ENCODE measurements around the gene PCDHA4. TPM values are rescaled to one million over a fixed set of nuclear protein-coding genes. Genes with fewer than 3 reads are reported as not detected.

The PCDHA4 gene
- total and polyA plus RNA-seq, 2 of the 13 experiments (the other 11 are each of a cell fraction or from before 2014, with no cell fraction given): not detected

- no peak for TF ChIP-seq PAXIP1 (CRISPR knock-in tag; conservative IDR thresholded peaks at IDR 0.05)
- TF ChIP-seq CENPX (CRISPR knock-in tag; IDR thresholded peaks at IDR 0.05): no peak
- TF ChIP-seq ZNF75D (CRISPR knock-in tag; IDR thresholded peaks at IDR 0.05; ENCODE audit: borderline replicate concordance): no peak
Measured at GRCh38 chr5:140862441-140863295, 55.8 kb downstream of the PCDHA4 start (continued).

Other genes with a start within 250 kb of the PCDHA4 start
- gene SRA1, start 249.6 kb upstream of the PCDHA4 start, total RNA-seq (2016; rRNA removed; fragmentation: Illumina TruSeq; extraction: Trizol): 32.8 and 38.1 TPM in 2 replicates
- 14.2 and 15.6 TPM in 2 replicates for gene SRA1, start 249.6 kb upstream of the PCDHA4 start, polyA plus RNA-seq (2011; rRNA removed)
- gene APBB3, start 242.5 kb upstream of the PCDHA4 start, total RNA-seq (2016; rRNA removed; fragmentation: Illumina TruSeq; extraction: Trizol): 0.22 and 0.38 TPM in 2 replicates
- gene APBB3, start 242.5 kb upstream of the PCDHA4 start, polyA plus RNA-seq (2011; rRNA removed): 0.78 and 1.4 TPM in 2 replicates
- gene SLC35A4, start 242.2 kb upstream of the PCDHA4 start, total RNA-seq (2016; rRNA removed; fragmentation: Illumina TruSeq; extraction: Trizol): 0.71 and 0.95 TPM in 2 replicates
- 4.0 and 5.0 TPM in 2 replicates for gene SLC35A4, start 242.2 kb upstream of the PCDHA4 start, polyA plus RNA-seq (2011; rRNA removed)
- gene CD14, start 173.9 kb upstream of the PCDHA4 start, total RNA-seq (2016; rRNA removed; fragmentation: Illumina TruSeq; extraction: Trizol): 0.70 and 1.7 TPM in 2 replicates
- 4.7 and 9.8 TPM in 2 replicates for gene CD14, start 173.9 kb upstream of the PCDHA4 start, polyA plus RNA-seq (2011; rRNA removed)
- gene TMCO6, start 167.6 kb upstream of the PCDHA4 start, total RNA-seq (2016; rRNA removed; fragmentation: Illumina TruSeq; extraction: Trizol): 8.2 and 16.6 TPM in 2 replicates
- gene TMCO6, start 167.6 kb upstream of the PCDHA4 start, polyA plus RNA-seq (2011; rRNA removed): 28.2 and 36.3 TPM in 2 replicates
- 97.2 and 103 TPM in 2 replicates for gene NDUFA2, start 159.4 kb upstream of the PCDHA4 start, total RNA-seq (2016; rRNA removed; fragmentation: Illumina TruSeq; extraction: Trizol)
- gene NDUFA2, start 159.4 kb upstream of the PCDHA4 start, polyA plus RNA-seq (2011; rRNA removed): 94.9 and 105 TPM in 2 replicates
- 67.5 and 86.4 TPM in 2 replicates for gene IK, start 159.2 kb upstream of the PCDHA4 start, total RNA-seq (2016; rRNA removed; fragmentation: Illumina TruSeq; extraction: Trizol)
- gene IK, start 159.2 kb upstream of the PCDHA4 start, polyA plus RNA-seq (2011; rRNA removed): 63.7 and 65.3 TPM in 2 replicates
- 18.2 and 18.5 TPM in 2 replicates for gene WDR55, start 142.2 kb upstream of the PCDHA4 start, total RNA-seq (2016; rRNA removed; fragmentation: Illumina TruSeq; extraction: Trizol)
- 17.7 and 23.4 TPM in 2 replicates for gene WDR55, start 142.2 kb upstream of the PCDHA4 start, polyA plus RNA-seq (2011; rRNA removed)
- gene DND1, start 133.5 kb upstream of the PCDHA4 start, total RNA-seq (2016; rRNA removed; fragmentation: Illumina TruSeq; extraction: Trizol): 0.17 and 0.55 TPM in 2 replicates
- 0.48 and 1.3 TPM in 2 replicates for gene DND1, start 133.5 kb upstream of the PCDHA4 start, polyA plus RNA-seq (2011; rRNA removed)
- 66.2 and 78.8 TPM in 2 replicates for gene HARS1, start 115.7 kb upstream of the PCDHA4 start, total RNA-seq (2016; rRNA removed; fragmentation: Illumina TruSeq; extraction: Trizol)
- gene HARS1, start 115.7 kb upstream of the PCDHA4 start, polyA plus RNA-seq (2011; rRNA removed): 36.9 and 37.2 TPM in 2 replicates
- 25.8 and 28.3 TPM in 2 replicates for gene HARS2, start 115.6 kb upstream of the PCDHA4 start, total RNA-seq (2016; rRNA removed; fragmentation: Illumina TruSeq; extraction: Trizol)
- 17.6 and 17.9 TPM in 2 replicates for gene HARS2, start 115.6 kb upstream of the PCDHA4 start, polyA plus RNA-seq (2011; rRNA removed)
- 92.8 and 141 TPM in 2 replicates for gene ZMAT2, start 106.6 kb upstream of the PCDHA4 start, total RNA-seq (2016; rRNA removed; fragmentation: Illumina TruSeq; extraction: Trizol)
- gene ZMAT2, start 106.6 kb upstream of the PCDHA4 start, polyA plus RNA-seq (2011; rRNA removed): 25.2 and 35.4 TPM in 2 replicates
- not detected in 2 replicates for gene PCDHA1, start 20.9 kb upstream of the PCDHA4 start, total RNA-seq (2016; rRNA removed; fragmentation: Illumina TruSeq; extraction: Trizol)
- gene PCDHA1, start 20.9 kb upstream of the PCDHA4 start, polyA plus RNA-seq (2011; rRNA removed): not detected in 2 replicates
- not detected in 2 replicates for gene PCDHA2, start 12.2 kb upstream of the PCDHA4 start, total RNA-seq (2016; rRNA removed; fragmentation: Illumina TruSeq; extraction: Trizol)
- gene PCDHA2, start 12.2 kb upstream of the PCDHA4 start, polyA plus RNA-seq (2011; rRNA removed): not detected in 2 replicates
- not detected in 2 replicates for gene PCDHA3, start 6.0 kb upstream of the PCDHA4 start, total RNA-seq (2016; rRNA removed; fragmentation: Illumina TruSeq; extraction: Trizol)
- not detected in 2 replicates for gene PCDHA3, start 6.0 kb upstream of the PCDHA4 start, polyA plus RNA-seq (2011; rRNA removed)
- not detected in 2 replicates for gene PCDHA5, start 14.5 kb downstream of the PCDHA4 start, total RNA-seq (2016; rRNA removed; fragmentation: Illumina TruSeq; extraction: Trizol)
- gene PCDHA5, start 14.5 kb downstream of the PCDHA4 start, polyA plus RNA-seq (2011; rRNA removed): not detected in 2 replicates
- gene PCDHA6, start 20.9 kb downstream of the PCDHA4 start, total RNA-seq (2016; rRNA removed; fragmentation: Illumina TruSeq; extraction: Trizol): not detected in 2 replicates
- not detected in 2 replicates for gene PCDHA6, start 20.9 kb downstream of the PCDHA4 start, polyA plus RNA-seq (2011; rRNA removed)
- 0.28 and 0.53 TPM in 2 replicates for gene PCDHA7, start 27.2 kb downstream of the PCDHA4 start, total RNA-seq (2016; rRNA removed; fragmentation: Illumina TruSeq; extraction: Trizol)
- 0.49 and 0.54 TPM in 2 replicates for gene PCDHA7, start 27.2 kb downstream of the PCDHA4 start, polyA plus RNA-seq (2011; rRNA removed)
- gene PCDHA8, start 34.1 kb downstream of the PCDHA4 start, total RNA-seq (2016; rRNA removed; fragmentation: Illumina TruSeq; extraction: Trizol): 0.07 and 0.11 TPM in 2 replicates
- 0.03 and 0.04 TPM in 2 replicates for gene PCDHA8, start 34.1 kb downstream of the PCDHA4 start, polyA plus RNA-seq (2011; rRNA removed)
- 0.03 TPM in 1 of 2 replicates, not detected in the other for gene PCDHA9, start 41.3 kb downstream of the PCDHA4 start, total RNA-seq (2016; rRNA removed; fragmentation: Illumina TruSeq; extraction: Trizol)
- gene PCDHA9, start 41.3 kb downstream of the PCDHA4 start, polyA plus RNA-seq (2011; rRNA removed): 0.03 and 0.04 TPM in 2 replicates
- gene PCDHA10, start 48.8 kb downstream of the PCDHA4 start, total RNA-seq (2016; rRNA removed; fragmentation: Illumina TruSeq; extraction: Trizol): 0.02 TPM in 1 of 2 replicates, not detected in the other
- gene PCDHA10, start 48.8 kb downstream of the PCDHA4 start, polyA plus RNA-seq (2011; rRNA removed): 0.01 and 0.03 TPM in 2 replicates
- gene PCDHA11, start 61.9 kb downstream of the PCDHA4 start, total RNA-seq (2016; rRNA removed; fragmentation: Illumina TruSeq; extraction: Trizol): 0.07 and 0.29 TPM in 2 replicates
- gene PCDHA11, start 61.9 kb downstream of the PCDHA4 start, polyA plus RNA-seq (2011; rRNA removed): 0.05 TPM in 1 of 2 replicates, not detected in the other
- gene PCDHA12, start 68.2 kb downstream of the PCDHA4 start, total RNA-seq (2016; rRNA removed; fragmentation: Illumina TruSeq; extraction: Trizol): not detected in 2 replicates
- gene PCDHA12, start 68.2 kb downstream of the PCDHA4 start, polyA plus RNA-seq (2011; rRNA removed): 0.03 TPM in 1 of 2 replicates, not detected in the other
- gene PCDHA13, start 75.1 kb downstream of the PCDHA4 start, total RNA-seq (2016; rRNA removed; fragmentation: Illumina TruSeq; extraction: Trizol): 0.04 TPM in 1 of 2 replicates, not detected in the other
- gene PCDHA13, start 75.1 kb downstream of the PCDHA4 start, polyA plus RNA-seq (2011; rRNA removed): 0.03 TPM in 1 of 2 replicates, not detected in the other
- 0.04 TPM in 1 of 2 replicates, not detected in the other for gene PCDHAC1, start 119.2 kb downstream of the PCDHA4 start, total RNA-seq (2016; rRNA removed; fragmentation: Illumina TruSeq; extraction: Trizol)
- 0.03 TPM in 1 of 2 replicates, not detected in the other for gene PCDHAC1, start 119.2 kb downstream of the PCDHA4 start, polyA plus RNA-seq (2011; rRNA removed)
- not detected in 2 replicates for gene PCDHAC2, start 159.4 kb downstream of the PCDHA4 start, total RNA-seq (2016; rRNA removed; fragmentation: Illumina TruSeq; extraction: Trizol)
- gene PCDHAC2, start 159.4 kb downstream of the PCDHA4 start, polyA plus RNA-seq (2011; rRNA removed): not detected in 2 replicates
- gene PCDHB1, start 244.3 kb downstream of the PCDHA4 start, total RNA-seq (2016; rRNA removed; fragmentation: Illumina TruSeq; extraction: Trizol): not detected in 2 replicates
- not detected in 2 replicates for gene PCDHB1, start 244.3 kb downstream of the PCDHA4 start, polyA plus RNA-seq (2011; rRNA removed)

Data from HepG2 (cell line).